CD14-positive monocyte (primary cell): Measurements from ENCODE around the gene TMEM61. TPM values are rescaled to one million over a fixed set of nuclear protein-coding genes. Genes with fewer than 3 reads are reported as not detected.
A peak's percentile ranks its signal among the peaks of the same experiment; 100 is the strongest.

Experiments used
- DNase-seq, 3 donors: peaks; one replicate each; pipeline ENCODE4 v3.0.0-alpha.2; 2011 to 2022
- H2AFZ ChIP-seq: 2 replicates; pipeline ENCODE4 v1.6.0; 2012; ENCODE audit warnings: mild to moderate bottlenecking, low read depth, low read length, inconsistent platforms; ENCODE audit not compliant: insufficient read depth, poor library complexity, severe bottlenecking
- H3K27ac ChIP-seq, 2 donors: 1 replicate in 1 of 2; 2 replicates in 1 of 2; pipeline ENCODE4 v1.5.1; 2012 to 2013; ENCODE audit warnings: low read length in 2 of 2, control low read depth in 1 of 2, inconsistent platforms in 1 of 2, low read depth in 1 of 2, mild to moderate bottlenecking in 1 of 2
- H3K27me3 ChIP-seq, 2 donors: one replicate each; pipeline versions ENCODE4 v1.6.0 to v1.6.1; 2011 to 2013; ENCODE audit warnings: low read length in 2 of 2; ENCODE audit not compliant: control insufficient read depth in 2 of 2, insufficient read depth in 2 of 2
- H3K36me3 ChIP-seq, 2 donors: replicated peaks in 1 of 2; 1 replicate in 1 of 2; 2 replicates in 1 of 2; pipeline versions ENCODE4 v1.5.1 to v1.6.1; 2012 to 2013; ENCODE audit warnings: low read length in 2 of 2, control low read depth in 1 of 2, inconsistent platforms in 1 of 2, mild to moderate bottlenecking in 1 of 2; ENCODE audit not compliant: insufficient read depth in 2 of 2, control insufficient read depth in 1 of 2
- H3K4me1 ChIP-seq, 2 donors: 1 replicate in 1 of 2; 2 replicates in 1 of 2; pipeline versions ENCODE4 v1.5.1 to v1.6.1; 2012 to 2013; ENCODE audit warnings: low read length in 2 of 2, control low read depth in 1 of 2, inconsistent platforms in 1 of 2, mild to moderate bottlenecking in 1 of 2, moderate library complexity in 1 of 2; ENCODE audit not compliant: insufficient read depth in 2 of 2, control insufficient read depth in 1 of 2
- H3K4me2 ChIP-seq: replicated peaks from 2 replicates; pipeline ENCODE3; 2012; ENCODE audit warnings: low read length, moderate library complexity, mild to moderate bottlenecking; ENCODE audit not compliant: poor library complexity, severe bottlenecking; ENCODE audit errors: extremely low read depth
- H3K4me3 ChIP-seq, 3 experiments: fragments of 200-600 bp in 1 of 3; sonication (generic) in 1 of 3; replicated peaks in 1 of 3; 1 replicate in 2 of 3; 2 replicates in 1 of 3; pipeline ENCODE4 v1.5.1; 2011 to 2013; ENCODE audit warnings: low read length in 3 of 3, mild to moderate bottlenecking in 3 of 3, control low read depth in 2 of 3, low read depth in 2 of 3, inconsistent platforms in 1 of 3, moderate library complexity in 1 of 3
- H3K79me2 ChIP-seq: 2 replicates; pipeline ENCODE4 v1.6.0; 2012; ENCODE audit warnings: mild to moderate bottlenecking, control low read depth, inconsistent platforms, low read length, moderate library complexity; ENCODE audit not compliant: insufficient read depth
- H3K9ac ChIP-seq: 2 replicates; pipeline ENCODE4 v1.6.0; 2017; ENCODE audit warnings: low read length, mild to moderate bottlenecking; ENCODE audit not compliant: insufficient read depth, poor library complexity, severe bottlenecking
- H3K9me3 ChIP-seq, 2 donors: replicated peaks in 1 of 2; 1 replicate in 1 of 2; 2 replicates in 1 of 2; pipeline versions ENCODE4 v1.5.1 to v1.6.1; 2012 to 2013; ENCODE audit warnings: low read length in 2 of 2, control low read depth in 1 of 2; ENCODE audit not compliant: control insufficient read depth in 1 of 2, insufficient read depth in 1 of 2
- H4K20me1 ChIP-seq: 2 replicates; pipeline ENCODE4 v1.6.0; 2012; ENCODE audit warnings: mild to moderate bottlenecking, low read length, control low read depth, moderate library complexity; ENCODE audit not compliant: insufficient read depth
- H3K27ac Mint-ChIP-seq, 7 donors: one replicate each; pipeline ENCODE4 v1.8.0; 2020; ENCODE audit warnings: mild to moderate bottlenecking in 7 of 7, mixed read lengths in 7 of 7, moderate library complexity in 6 of 7, inconsistent platforms in 2 of 7
- H3K27me3 Mint-ChIP-seq, 3 donors: one replicate each; pipeline ENCODE4 v1.8.0; 2021 to 2022; ENCODE audit warnings: low read depth in 3 of 3, mild to moderate bottlenecking in 3 of 3, mixed read lengths in 3 of 3, moderate library complexity in 3 of 3, inconsistent platforms in 1 of 3
- H3K36me3 Mint-ChIP-seq, 2 donors: one replicate each; pipeline ENCODE4 v1.8.0; 2020; ENCODE audit warnings: mixed read lengths in 2 of 2, inconsistent platforms in 1 of 2, mild to moderate bottlenecking in 1 of 2
- H3K4me1 Mint-ChIP-seq: one replicate; pipeline ENCODE4 v1.8.0; 2020; ENCODE audit warnings: mild to moderate bottlenecking, mixed read lengths
- H3K4me3 Mint-ChIP-seq, 2 donors: one replicate each; pipeline ENCODE4 v1.8.0; 2020; ENCODE audit warnings: mild to moderate bottlenecking in 2 of 2, mixed read lengths in 2 of 2, moderate library complexity in 1 of 2
- H3K9me3 Mint-ChIP-seq, 7 donors: one replicate each; pipeline ENCODE4 v1.8.0; 2020 to 2022; ENCODE audit warnings: mixed read lengths in 7 of 7, mild to moderate bottlenecking in 6 of 7, moderate library complexity in 6 of 7, inconsistent platforms in 2 of 7
- CTCF ChIP-seq: fragments of 200-600 bp; IDR thresholded peaks from one replicate; pipeline ENCODE4 v1.8.0; 2022; ENCODE audit warnings: antibody characterized with exemption, mild to moderate bottlenecking
- WGBS: methylation state at CpG from one replicate; pipeline ENCODE4 v1.1.5; 2013; ENCODE audit warnings: missing lambda C conversion rate; ENCODE audit not compliant: insufficient coverage; 5-methylcytosine and 5-hydroxymethylcytosine counted together
- intact Hi-C, 2 donors: fragments of 100-400 bp; cut with micrococcal nuclease; formaldehyde crosslinking; loops; one replicate each; pipeline versions ENCODE4 v1.15.0 to v1.15.1; 2023
- polyA plus RNA-seq, 3 donors: library from polyadenylated mRNA; depleted of rRNA in 1 of 3; unstranded in 2 of 3; stranded (reverse) in 1 of 3; fragments of 300-500 nt in 2 of 3; fragments of >200 nt in 1 of 3; fragmentation: Illumina TruSeq in 2 of 3; gene quantifications; 1 replicate in 2 of 3; 2 replicates in 1 of 3; pipeline ENCODE4 v1.2.3, GENCODE V29; 2012 to 2021

TMEM61 gene
- polyA plus RNA-seq, 3 donors: not detected

GRCh38 chr1:54972436-54972835 lies 8.0 kb upstream of the TMEM61 start:
- no peaks in the 10 kb centered on the region for H3K36me3 Mint-ChIP-seq
- Histone ChIP-seq H3K9me3 (no peaks in the 10 kb centered on the region), H3K4me2 (no peak overlapping the region), H3K9ac (no peak overlapping the region), H3K4me3 (no peak overlapping the region), H2AFZ (no peak overlapping the region), H3K79me2 (no peaks in the 10 kb centered on the region), H4K20me1 (no peaks in the 10 kb centered on the region), H3K27ac (no peak overlapping the region), H3K27me3 (peaks cover 0 to 11% of the 10 kb centered on the region in 2 donors), H3K36me3 (no peaks in the 10 kb centered on the region), H3K4me1 (peaks cover 16 to 19% of the 10 kb centered on the region in 2 donors)
- DNase-seq: no peak
- TF ChIP-seq CTCF: no peak
- peak overlapping the region in 1 of 7 donors; percentile 56 for H3K27ac Mint-ChIP-seq
- H3K4me1 Mint-ChIP-seq: peaks cover 29% of the 10 kb centered on the region
- H3K27me3 Mint-ChIP-seq: peaks cover 11 to 27% (median 16%) of the 10 kb centered on the region in 3 donors
- intact Hi-C loops: no loop called here
- 89% methylated on average over 4 of the region's 4 CpGs for WGBS
- no peak overlapping the region for H3K4me3 Mint-ChIP-seq
- peaks cover 0 to 5% (median 0%) of the 10 kb centered on the region in 7 donors for H3K9me3 Mint-ChIP-seq

- Mint-ChIP-seq H3K4me3 (no peak overlapping the region), H3K36me3 (no peaks in the 10 kb centered on the region), H3K4me1 (peaks cover 24% of the 10 kb centered on the region), H3K27ac (peak overlapping the region in 2 of 7 donors; percentile 17 to 36), H3K9me3 (peaks cover 0 to 5% (median 0%) of the 10 kb centered on the region in 7 donors), H3K27me3 (peaks cover 12 to 33% (median 23%) of the 10 kb centered on the region in 3 donors)
- peak; percentile 42 for TF ChIP-seq CTCF
- H3K27ac ChIP-seq: no peak overlapping the region
- H3K27me3 ChIP-seq: peaks cover 0 to 11% of the 10 kb centered on the region in 2 donors
- no peak overlapping the region for H3K9ac ChIP-seq
- no peak overlapping the region for H3K4me3 ChIP-seq
- DNase-seq: no peak
- H3K4me1 ChIP-seq: peaks cover 12% of the 10 kb centered on the region in 2 donors
- intact Hi-C loops: no loop called here
- no peak overlapping the region for H3K4me2 ChIP-seq
- WGBS: 53% methylated on average over 4 of the region's 5 CpGs
- no peaks in the 10 kb centered on the region for H3K36me3 ChIP-seq
- H4K20me1 ChIP-seq: no peaks in the 10 kb centered on the region
- no peaks in the 10 kb centered on the region for H3K9me3 ChIP-seq
- H3K79me2 ChIP-seq: no peaks in the 10 kb centered on the region
- H2AFZ ChIP-seq: no peak overlapping the region
Observed at GRCh38 chr1:54973205-54973921, 7.1 kb upstream of the TMEM61 start.
